Esophagus squamous epithelium (tissue), 4 donors: ENCODE measurements around the gene S100A16.

Experiments used
- POLR2A ChIP-seq, 4 donors: fragments of 450-650 bp; IDR thresholded peaks; one replicate each; pipeline ENCODE4 v1.6.1; 2017; ENCODE audit warnings: antibody characterized with exemption in 4 of 4, mild to moderate bottlenecking in 4 of 4, moderate library complexity in 3 of 4
- TF ChIP-seq, protein P1 (sequence below), 6 experiments: fragments of 450-650 bp in 4 of 6; fragments of 200-600 bp in 2 of 6; sonication (generic) in 2 of 6; IDR thresholded peaks; one replicate each; pipeline ENCODE4 v1.5.1; 2016 to 2019; ENCODE audit warnings: antibody characterized with exemption in 6 of 6, mild to moderate bottlenecking in 4 of 6, moderate library complexity in 4 of 6

DNA sequence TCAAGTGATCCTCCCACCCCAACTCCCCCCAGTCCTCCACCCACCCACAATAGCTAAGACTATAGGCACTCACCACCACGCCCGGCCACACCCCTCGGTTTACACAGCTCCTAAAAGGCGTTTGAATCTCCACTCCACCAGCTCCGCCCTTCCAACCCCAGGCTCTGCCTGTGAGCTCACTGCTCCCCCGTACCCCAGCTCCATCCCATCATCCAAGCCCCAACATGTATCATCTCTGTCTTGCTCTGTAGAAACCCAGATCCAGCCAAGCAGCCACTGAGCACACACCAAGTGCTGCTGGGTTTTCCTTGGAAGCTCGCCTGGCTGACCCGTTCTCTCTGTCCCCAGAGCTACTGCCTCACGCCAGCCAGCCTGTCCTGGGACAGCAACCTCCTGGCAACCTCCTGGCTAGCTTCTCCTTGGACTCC lies 35.3 kb downstream of the S100A16 start:
- TF ChIP-seq, protein P1, sequence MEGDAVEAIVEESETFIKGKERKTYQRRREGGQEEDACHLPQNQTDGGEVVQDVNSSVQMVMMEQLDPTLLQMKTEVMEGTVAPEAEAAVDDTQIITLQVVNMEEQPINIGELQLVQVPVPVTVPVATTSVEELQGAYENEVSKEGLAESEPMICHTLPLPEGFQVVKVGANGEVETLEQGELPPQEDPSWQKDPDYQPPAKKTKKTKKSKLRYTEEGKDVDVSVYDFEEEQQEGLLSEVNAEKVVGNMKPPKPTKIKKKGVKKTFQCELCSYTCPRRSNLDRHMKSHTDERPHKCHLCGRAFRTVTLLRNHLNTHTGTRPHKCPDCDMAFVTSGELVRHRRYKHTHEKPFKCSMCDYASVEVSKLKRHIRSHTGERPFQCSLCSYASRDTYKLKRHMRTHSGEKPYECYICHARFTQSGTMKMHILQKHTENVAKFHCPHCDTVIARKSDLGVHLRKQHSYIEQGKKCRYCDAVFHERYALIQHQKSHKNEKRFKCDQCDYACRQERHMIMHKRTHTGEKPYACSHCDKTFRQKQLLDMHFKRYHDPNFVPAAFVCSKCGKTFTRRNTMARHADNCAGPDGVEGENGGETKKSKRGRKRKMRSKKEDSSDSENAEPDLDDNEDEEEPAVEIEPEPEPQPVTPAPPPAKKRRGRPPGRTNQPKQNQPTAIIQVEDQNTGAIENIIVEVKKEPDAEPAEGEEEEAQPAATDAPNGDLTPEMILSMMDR (IDR thresholded peaks at IDR 0.05) = no peak
- TF ChIP-seq POLR2A (IDR thresholded peaks at IDR 0.05) = no peak
